Astrocyte (in vitro differentiated cells and primary cell): ENCODE measurements around the gene MKNK2.

Experiments used
- CTCF ChIP-seq: IDR thresholded peaks from 2 replicates; pipeline ENCODE4 v1.5.1; 2011; ENCODE audit warnings: low read depth, mild to moderate bottlenecking, inconsistent platforms, low read length, moderate library complexity; ENCODE audit not compliant: insufficient read depth
- EZH2 ChIP-seq: IDR thresholded peaks from 2 replicates; pipeline ENCODE4 v1.6.1; 2012; ENCODE audit warnings: mild to moderate bottlenecking, low read length, inconsistent platforms; ENCODE audit not compliant: insufficient read depth

DNA sequence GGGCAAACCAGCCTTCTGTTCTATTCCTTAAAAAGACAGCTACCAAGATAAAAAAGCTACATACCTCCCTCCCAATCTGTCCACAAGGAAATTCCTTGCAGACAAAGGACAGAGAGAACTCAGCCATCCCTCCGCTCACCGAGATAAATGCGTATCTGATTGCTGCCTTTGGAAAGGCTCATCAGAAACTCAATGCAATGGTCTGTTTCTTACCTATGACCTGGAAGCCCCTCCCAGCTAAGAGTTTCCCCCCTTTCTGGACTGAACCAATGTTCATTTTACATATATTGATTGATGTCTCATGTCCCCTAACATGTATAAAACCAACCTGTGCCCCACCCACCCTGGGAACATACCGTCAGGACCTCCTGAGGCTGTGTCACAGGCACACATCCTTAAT, 47.2 kb downstream of the MKNK2 start:
- TF ChIP-seq CTCF (no peak), EZH2 (no peak)
